NCI-H2227 treated with DMSO at 0.1 percent for 48 hours (cell line): Measurements from ENCODE around the gene TRA2B.
"Not testable (repeated sequence)": the region's sequence is repeated elsewhere in the genome, so short reads cannot be mapped to it uniquely, and the experiment has no call there.

Experiments used
- DNase-seq: peaks from one replicate; lab custom pipeline; 2025; lab: John Stamatoyannopoulos, UW

Gene TRA2B

DNA sequence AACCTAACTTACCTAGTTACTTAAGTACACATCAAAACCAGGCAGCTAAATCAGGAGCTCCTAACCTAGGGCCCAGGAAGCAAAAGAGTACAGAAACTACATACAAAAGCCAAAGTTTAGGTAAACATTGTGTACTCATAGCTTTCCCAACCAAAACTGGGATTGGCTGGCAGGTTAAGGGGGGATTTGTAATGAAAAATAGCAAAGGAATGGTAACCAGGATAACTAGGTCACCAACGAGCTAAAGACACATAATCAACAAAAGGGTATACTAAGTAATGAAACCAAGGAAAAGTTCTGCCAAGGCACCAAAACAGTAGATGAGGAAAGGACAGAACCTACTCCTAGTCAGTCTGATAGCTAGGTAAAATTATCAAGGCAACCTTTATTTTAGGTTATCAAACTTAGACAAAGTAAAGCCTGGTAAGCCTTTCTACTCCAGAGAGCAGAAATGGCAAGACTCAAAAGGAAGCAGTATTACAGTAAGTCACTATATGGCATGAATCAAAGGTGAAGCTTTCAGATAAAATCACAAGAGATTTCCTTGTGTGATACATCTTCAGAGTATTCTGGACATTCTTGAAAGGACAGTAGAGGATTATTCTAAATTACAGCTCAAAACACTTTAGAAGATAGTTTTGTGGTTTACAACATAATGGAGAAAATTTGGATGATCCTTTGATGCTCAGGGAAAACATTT is 10.2 kb downstream of the TRA2B start:
- no peak for DNase-seq

- no peak for DNase-seq
These were observed 11.4 kb downstream of the TRA2B start for GRCh38 chr3:185926445-185926844.

DNA sequence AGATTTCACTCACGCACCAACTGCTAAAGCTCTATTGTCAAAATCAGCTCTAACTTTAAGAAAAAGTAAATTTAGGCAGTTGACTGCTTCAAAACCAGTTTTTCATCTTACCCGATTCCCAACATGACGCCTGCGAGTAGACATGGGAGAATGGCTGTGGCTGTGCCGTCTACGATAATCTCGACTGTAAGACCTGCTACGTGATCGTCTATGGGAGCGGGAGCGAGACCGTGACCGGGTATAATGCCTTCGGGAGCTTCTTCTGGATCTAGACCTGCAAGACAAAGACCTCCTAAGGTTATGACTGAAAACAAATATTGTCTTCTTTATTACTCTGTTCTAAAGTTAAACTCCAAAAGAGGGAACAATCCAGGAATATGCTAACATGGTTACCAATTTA is 12.5 kb downstream of the TRA2B start:
- DNase-seq: no peak

GRCh38 chr3:185924375-185924774 is 13.4 kb downstream of the TRA2B start:
- DNase-seq: no peak

DNA sequence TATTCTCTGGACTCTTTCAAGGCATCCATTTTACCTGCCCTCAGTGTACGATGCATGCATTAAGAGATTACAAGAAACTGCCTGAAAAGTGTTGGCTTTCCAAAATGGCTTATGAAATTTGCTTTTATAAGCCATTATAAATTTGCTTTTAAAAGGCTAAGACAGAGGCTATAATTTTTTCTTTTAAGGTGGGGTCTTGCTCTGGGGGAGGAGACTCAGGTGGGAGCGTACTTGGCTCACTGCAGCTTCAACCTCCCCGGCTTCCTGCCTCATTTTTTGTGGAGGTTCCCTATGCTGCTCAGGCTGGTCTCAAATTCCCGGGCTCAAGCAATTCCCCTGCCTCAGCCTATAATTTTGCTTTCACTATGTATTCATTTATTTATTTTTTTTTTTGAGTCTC is 17.6 kb downstream of the TRA2B start:
- DNase-seq: no peak

DNA sequence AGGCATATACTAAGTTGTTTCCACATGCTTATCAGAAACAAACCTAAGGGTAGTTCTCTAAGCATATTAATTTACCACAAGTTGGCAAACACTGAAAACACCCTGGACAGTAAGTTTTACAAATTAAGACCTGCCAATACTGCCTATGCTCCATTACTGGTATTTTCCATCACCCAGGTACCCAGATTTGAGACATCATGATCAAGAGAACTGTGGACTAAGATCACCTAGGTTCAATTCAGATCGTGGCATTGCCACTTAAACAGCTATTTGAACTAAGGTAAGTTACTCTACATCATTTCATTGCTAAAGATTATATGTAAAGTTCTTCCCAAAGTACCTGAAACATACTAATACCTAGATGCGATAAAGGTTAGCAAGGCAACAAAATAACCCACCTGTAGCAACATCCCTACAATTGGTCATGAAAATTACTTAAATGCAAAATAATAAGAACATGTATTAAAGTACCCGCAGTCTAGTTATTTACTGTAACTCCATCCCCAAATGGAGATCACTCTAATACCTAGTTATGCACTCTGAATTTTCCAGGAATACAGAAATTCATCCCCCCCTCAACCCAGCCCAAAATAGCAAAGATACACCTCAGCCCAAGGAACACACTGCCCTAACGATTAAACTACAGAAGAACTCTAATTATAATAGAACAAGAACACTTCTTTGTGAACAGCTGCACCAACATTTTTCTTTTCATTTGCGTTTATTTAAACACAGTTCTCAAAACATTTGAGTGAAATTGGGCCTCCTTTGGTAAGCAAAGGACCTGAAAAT is 21.6 kb downstream of the TRA2B start:
- DNase-seq: no peak

- no peak for DNase-seq
These were observed 22.2 kb downstream of the TRA2B start for GRCh38 chr3:185915642-185916041.

- DNase-seq: no peak
These were observed 22.7 kb downstream of the TRA2B start for GRCh38 chr3:185914911-185915629.

GRCh38 chr3:185912929-185913901 is 24.6 kb downstream of the TRA2B start:
- DNase-seq: no peak

- DNase-seq: no peak
These were observed 25.3 kb downstream of the TRA2B start for GRCh38 chr3:185912512-185912911.

- DNase-seq: not testable (repeated sequence)
These were observed 26.8 kb downstream of the TRA2B start for GRCh38 chr3:185911076-185911448.

DNA sequence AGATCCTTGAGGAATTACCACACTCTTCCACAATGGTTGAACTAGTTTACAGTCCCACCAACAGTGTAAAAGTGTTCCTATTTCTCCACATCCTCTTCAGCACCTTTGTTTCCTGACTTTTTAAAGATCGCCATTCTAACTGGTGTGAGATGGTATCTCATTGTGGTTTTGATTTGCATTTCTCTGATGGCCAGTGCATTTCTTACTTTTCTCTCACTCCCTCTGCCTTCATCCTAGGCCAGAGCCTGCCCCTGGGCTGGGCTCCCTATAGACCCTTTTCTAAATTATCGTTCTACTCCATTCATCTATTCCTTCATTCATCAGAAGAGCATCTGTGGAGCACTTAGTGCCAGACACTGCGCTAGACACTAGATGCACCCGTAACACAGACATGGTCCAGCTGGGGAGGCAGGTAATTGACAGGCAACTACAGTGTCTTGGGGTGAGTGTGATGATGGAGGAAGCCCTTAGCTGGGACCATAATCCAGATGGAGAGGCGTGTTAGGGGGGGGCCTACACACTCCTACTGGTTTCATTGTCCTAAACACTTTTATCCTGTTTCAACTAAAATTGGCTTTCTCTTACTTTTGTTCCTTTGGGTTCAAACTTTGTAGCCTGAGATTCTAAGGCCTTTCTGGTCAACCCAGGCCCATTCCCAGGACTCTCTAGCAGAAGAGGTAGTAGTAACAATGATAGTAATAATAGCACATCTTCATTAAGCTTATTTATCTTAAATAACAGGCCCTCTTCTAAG is 27.3 kb downstream of the TRA2B start:
- not testable (repeated sequence) for DNase-seq

- DNase-seq: not testable (repeated sequence)
These were observed 27.9 kb downstream of the TRA2B start for GRCh38 chr3:185909913-185910312.

- DNase-seq: no peak
These were observed 37.6 kb downstream of the TRA2B start for GRCh38 chr3:185900228-185900627.

- no peak for DNase-seq
These were observed 41.2 kb downstream of the TRA2B start for GRCh38 chr3:185896636-185897035.

DNA sequence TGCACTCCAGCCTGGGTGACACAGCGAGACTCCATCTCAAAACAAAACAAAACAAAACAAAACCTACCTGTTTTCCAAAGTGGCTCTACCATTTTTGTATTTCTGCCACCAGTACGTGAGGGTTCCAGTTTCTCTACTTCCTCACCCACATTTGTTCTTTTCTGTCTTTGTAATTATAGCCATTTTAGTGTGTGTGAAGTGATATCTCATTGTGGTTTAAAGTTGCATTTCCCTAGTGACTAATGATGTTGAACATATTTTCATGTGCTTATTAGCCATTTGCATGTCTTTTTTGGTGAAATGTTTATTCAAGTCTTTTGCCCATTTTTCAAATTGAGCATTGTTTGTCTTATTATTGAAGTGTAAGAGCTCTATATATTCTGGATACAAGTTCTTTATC is 50.7 kb downstream of the TRA2B start:
- DNase-seq: no peak

- no peak for DNase-seq
These were observed 53.2 kb downstream of the TRA2B start for GRCh38 chr3:185884641-185885040.

GRCh38 chr3:185881926-185882325 is 55.9 kb downstream of the TRA2B start:
- DNase-seq: no peak

DNA sequence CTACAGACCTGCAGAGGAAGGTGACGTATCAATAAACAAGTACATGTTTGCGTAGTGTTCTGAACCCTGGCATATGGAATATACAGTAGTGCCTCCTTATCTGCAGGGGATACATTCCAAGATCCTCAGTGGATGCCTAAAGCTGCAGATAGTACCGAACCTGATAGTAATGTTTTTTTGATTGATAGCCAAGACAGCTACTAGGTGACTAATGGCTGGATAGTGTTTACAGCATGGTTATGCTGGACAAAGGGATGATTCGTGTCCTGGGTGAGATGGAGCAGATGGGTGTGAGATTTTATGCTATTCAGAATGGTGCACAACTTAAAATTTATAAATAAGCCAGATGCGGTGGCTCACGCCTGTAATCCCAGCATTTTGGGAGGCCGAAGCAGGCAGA is 57.2 kb downstream of the TRA2B start:
- DNase-seq: no peak

- DNase-seq: no peak
These were observed 58.9 kb downstream of the TRA2B start for GRCh38 chr3:185878920-185879319.

- no peak for DNase-seq
These were observed 63.7 kb downstream of the TRA2B start for GRCh38 chr3:185874119-185874518.
